ENCODE measurements around the gene VSTM5. TPM values are rescaled to one million over a fixed set of nuclear protein-coding genes. Genes with fewer than 3 reads are reported as not detected.

Gene VSTM5
- total and polyA plus RNA-seq, 12 donors = 0.07 to 0.55 (median 0.16) TPM; not detected in 5

DNA sequence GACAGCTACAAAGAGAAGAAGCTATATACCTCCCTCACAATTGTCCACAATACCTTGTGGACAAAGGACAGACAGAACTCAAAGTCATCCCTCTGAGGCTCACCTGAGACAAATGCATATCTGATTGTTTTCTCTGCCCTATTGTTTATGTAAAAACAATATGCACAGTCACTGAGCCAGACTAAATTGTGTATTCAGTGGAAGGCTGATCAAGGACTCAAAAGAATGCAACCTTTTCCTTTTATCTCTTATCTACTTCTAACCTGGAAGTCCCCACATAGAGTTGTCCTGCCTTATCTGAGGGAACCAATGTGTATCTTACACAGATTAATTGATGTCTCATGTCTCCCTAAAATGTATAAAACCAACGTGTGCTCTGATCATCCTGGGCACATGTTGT, 80.3 kb downstream of the VSTM5 start:
- Histone ChIP-seq H3K4me3 (no peak overlapping the region), H3K4me1 (replicated peaks in 1 of 2) (no peaks in the 10 kb centered on the region), H3K9me3 (replicated peaks in 1 of 3) (no peaks in the 10 kb centered on the region), H3K27ac (no peak overlapping the region), H3K27me3 (no peaks in the 10 kb centered on the region), H3K36me3 (replicated peaks in 1 of 2) (no peaks in the 10 kb centered on the region)
- 36 to 48% (median 46%) methylated on average over 1 of the region's 1 CpG for WGBS, 4 donors
- no peak for DNase-seq
- intact Hi-C loops (cut with DNase I) = no loop called here
- TF ChIP-seq, protein P1, sequence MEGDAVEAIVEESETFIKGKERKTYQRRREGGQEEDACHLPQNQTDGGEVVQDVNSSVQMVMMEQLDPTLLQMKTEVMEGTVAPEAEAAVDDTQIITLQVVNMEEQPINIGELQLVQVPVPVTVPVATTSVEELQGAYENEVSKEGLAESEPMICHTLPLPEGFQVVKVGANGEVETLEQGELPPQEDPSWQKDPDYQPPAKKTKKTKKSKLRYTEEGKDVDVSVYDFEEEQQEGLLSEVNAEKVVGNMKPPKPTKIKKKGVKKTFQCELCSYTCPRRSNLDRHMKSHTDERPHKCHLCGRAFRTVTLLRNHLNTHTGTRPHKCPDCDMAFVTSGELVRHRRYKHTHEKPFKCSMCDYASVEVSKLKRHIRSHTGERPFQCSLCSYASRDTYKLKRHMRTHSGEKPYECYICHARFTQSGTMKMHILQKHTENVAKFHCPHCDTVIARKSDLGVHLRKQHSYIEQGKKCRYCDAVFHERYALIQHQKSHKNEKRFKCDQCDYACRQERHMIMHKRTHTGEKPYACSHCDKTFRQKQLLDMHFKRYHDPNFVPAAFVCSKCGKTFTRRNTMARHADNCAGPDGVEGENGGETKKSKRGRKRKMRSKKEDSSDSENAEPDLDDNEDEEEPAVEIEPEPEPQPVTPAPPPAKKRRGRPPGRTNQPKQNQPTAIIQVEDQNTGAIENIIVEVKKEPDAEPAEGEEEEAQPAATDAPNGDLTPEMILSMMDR (IDR thresholded peaks at IDR 0.05) = no peak
- TF ChIP-seq POLR2A (IDR thresholded peaks at IDR 0.05) = no peak

Small RNA genes within 50 kb of the gene (small RNA-seq; reads per million reads assigned to genes)
- gene RF00019 = 0 reads per million in 2 donors

Other genes starting within 250 kb of the VSTM5 start
- 10 to 100 TPM in 4 of 9 donors, 1 to 10 TPM in 5; 4.5 to 24.7 (median 9.4) TPM for gene CEP295, start 188.9 kb downstream of the VSTM5 start, total RNA-seq
- 10 to 100 TPM in 2 of 3 donors, 1 to 10 TPM in 1; 6.4 to 31.5 (median 10.6) TPM for gene CEP295, start 188.9 kb downstream of the VSTM5 start, polyA plus RNA-seq
- 100 to 1,000 TPM in 1 of 9 donors, 10 to 100 TPM in 8; 20.8 to 109 (median 55.0) TPM for gene TAF1D, start 109.1 kb downstream of the VSTM5 start, total RNA-seq
- gene TAF1D, start 109.1 kb downstream of the VSTM5 start, polyA plus RNA-seq = 100 to 1,000 TPM in 2 of 3 donors, 10 to 100 TPM in 1; 72.1 to 262 (median 131) TPM
- gene C11orf54, start 108.9 kb downstream of the VSTM5 start, total RNA-seq = 10 to 100 TPM; 28.7 to 68.2 (median 38.6) TPM
- gene C11orf54, start 108.9 kb downstream of the VSTM5 start, polyA plus RNA-seq = 10 to 100 TPM; 15.2 to 31.9 (median 19.1) TPM
- gene MED17, start 66.3 kb downstream of the VSTM5 start, total RNA-seq = 10 to 100 TPM; 16.9 to 32.0 (median 23.7) TPM
- 10 to 100 TPM in 2 of 3 donors, 1 to 10 TPM in 1; 8.4 to 16.9 (median 10.4) TPM for gene MED17, start 66.3 kb downstream of the VSTM5 start, polyA plus RNA-seq
- under 1 TPM in 1 of 9 donors, not detected in 8; 0.06 TPM for gene HEPHL1, start 170.7 kb upstream of the VSTM5 start, total RNA-seq
- gene HEPHL1, start 170.7 kb upstream of the VSTM5 start, polyA plus RNA-seq = not detected

Measured in adrenal gland (tissue), 12 donors.